Skeletal muscle cell (primary cell): ENCODE results near the gene NMD3.
"Not testable (repeated sequence)": the region's sequence is repeated elsewhere in the genome, so short reads cannot be mapped to it uniquely, and the experiment has no call there.

Experiments
- DNase-seq: peaks from one replicate; pipeline ENCODE4 v3.0.0-alpha.2; 2010; ENCODE audit warnings: low read depth
- H3K4me3 ChIP-seq: 2 replicates; pipeline ENCODE4 v1.5.1; 2011; ENCODE audit warnings: low read depth, mild to moderate bottlenecking, control low read depth, low read length, moderate library complexity

The NMD3 gene

DNA sequence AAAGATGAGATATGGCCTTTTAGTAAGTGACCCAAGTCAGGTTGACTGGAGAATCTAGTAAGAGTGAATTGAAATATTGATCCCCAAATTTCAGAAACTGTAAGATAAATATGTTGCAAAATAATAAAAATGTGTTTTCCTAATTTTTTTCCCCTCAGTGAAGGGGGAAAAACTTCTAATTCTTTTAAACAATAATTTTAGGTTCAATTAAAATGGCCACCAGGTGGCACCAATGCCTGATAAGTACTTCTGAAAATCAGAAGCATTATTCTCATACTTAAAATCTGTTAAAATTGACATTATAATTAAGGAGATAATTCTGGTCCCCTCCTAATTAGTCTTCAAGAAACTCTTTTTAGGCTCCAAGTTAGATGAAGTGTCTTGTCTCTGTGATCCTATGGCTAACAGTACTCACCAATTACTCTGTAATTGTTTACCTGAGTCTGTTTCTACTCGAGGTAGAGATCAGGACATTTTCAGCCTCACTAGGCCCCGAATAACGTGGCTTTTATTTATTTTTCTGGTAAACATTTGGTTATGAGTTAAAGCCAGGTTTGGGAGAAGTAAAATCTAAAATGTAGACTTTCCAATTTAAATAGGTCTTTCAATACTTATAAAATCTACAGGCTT, 52.6 kb downstream of the NMD3 start:
- H3K4me3 ChIP-seq = no peak overlapping the region
- no peak for DNase-seq

- DNase-seq = no peak
- H3K4me3 ChIP-seq = no peak overlapping the region
Measured at GRCh38 chr3:161274691-161275298, 53.7 kb downstream of the NMD3 start.

DNA sequence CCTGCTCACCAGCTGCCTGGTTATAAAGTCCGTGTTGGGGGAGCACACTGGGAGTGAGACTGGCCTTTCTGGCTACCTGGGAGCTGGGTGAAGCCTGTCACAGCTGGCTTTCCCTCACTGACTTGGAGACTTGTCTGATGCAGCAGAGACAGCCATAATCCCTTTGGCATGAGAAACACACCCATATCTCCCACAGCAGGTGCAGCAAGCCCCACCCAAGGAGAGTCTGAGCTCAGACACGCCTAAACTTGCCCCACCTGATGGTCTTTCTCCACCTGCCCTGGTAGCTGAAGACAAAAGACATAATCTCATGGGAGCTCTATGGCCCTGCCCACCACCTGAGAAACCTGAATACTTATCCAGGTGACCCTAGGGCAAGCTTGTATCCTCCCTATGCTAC, 54.8 kb downstream of the NMD3 start:
- DNase-seq = no peak

DNA sequence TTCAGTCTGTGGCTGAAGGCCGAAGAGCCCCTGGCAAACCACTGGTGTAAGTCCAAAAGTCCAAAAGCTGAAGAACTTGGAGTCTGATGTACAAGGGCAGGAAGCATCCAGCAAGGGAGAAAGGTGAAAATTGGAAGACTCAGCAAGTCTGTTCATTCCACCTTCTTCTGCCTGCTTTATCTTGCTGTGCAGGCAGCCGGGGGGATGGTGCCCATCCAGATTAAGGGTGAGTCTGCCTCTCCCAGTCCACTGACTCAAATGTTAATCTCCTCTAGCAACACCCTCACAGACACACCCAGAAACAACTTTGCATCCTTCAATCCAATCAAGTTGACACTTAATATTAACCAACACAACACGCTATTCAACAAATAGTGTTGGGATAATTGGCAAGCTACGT, 61.3 kb downstream of the NMD3 start:
- DNase-seq = not testable (repeated sequence)

More for the DNA sequence above, 54.8 kb downstream of the NMD3 start:
- no peak overlapping the region for H3K4me3 ChIP-seq

GRCh38 chr3:161284989-161285388, 63.9 kb downstream of the NMD3 start:
- H3K4me3 ChIP-seq = no peak overlapping the region
- DNase-seq = no peak

More for the DNA sequence above, 61.3 kb downstream of the NMD3 start:
- H3K4me3 ChIP-seq = not testable (repeated sequence)

- no peak for DNase-seq
- no peak overlapping the region for H3K4me3 ChIP-seq
Measured at GRCh38 chr3:161289174-161289573, 68.1 kb downstream of the NMD3 start.

DNA sequence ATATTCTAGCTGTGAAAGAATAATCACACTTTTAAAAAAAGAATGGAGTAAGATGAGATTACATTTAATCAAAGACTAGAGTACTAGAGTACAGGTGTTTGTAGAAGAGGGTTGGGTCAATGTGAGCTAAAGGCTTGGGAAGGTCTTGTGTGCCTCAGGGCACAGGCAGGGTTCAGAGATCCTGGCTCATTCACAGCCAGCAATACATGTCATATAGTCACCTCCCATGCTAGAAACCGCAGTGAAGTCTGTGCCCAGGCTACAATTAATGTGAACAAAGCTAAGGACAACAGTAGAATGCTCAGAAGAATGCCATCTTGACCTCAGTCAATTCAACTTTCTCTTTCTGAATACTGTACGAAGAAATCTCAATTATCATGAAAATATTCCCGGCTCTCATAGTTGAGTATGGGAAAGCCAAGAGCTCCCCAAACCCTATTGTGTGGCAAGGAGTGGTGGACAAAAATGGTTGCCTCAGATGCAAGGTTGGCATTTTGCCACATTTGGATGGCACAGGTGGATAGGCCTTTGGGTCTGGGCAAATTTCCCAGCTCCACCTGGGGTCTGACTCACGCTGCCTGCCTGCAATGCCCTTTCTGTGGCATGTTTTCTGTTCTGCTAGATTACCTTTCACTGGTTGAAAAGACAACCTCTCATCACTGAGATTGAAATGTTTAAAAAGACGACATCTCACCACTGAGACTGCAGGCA, 70.2 kb downstream of the NMD3 start:
- H3K4me3 ChIP-seq = no peak overlapping the region
- DNase-seq = no peak

GRCh38 chr3:161293381-161293780, 72.3 kb downstream of the NMD3 start:
- H3K4me3 ChIP-seq = no peak overlapping the region
- DNase-seq = no peak

DNA sequence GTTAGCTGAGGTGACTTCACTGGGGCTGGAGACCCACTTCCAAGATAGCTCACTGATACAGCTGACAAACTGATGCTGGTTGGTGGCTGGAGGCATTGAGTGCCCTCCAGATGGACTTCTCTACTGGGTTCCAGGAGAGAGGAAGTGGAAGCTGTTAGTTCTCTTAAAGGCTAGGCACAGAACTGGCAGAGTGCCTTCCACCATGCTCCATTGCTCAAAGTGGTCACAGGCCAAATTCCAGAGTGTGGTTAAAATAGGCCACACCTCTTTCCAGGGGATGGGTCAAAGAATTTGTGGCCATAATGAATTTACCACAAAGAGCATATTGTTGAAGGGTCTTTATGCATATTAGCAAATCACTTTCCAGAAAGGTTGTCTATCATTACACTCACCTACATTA, 74.2 kb downstream of the NMD3 start:
- DNase-seq = no peak
- no peak overlapping the region for H3K4me3 ChIP-seq

DNA sequence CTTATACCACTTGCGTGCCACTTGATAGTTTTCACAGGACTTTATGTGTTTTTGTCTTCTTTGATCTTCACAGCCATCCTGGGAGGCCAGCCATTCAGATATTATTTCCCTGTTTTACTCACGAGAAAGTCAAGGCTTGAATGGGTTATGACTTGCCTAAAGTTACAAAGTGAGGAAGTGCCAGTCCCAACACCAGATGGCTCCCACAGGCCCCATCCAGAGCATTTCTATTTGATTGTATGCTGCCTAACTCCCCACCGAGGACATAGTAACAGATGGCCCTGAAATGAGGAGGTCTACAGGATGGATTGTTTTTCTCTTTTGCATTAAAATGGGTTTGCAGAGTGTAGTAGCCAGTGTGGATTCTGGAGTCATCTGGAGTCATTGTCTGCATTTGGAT, 75.7 kb downstream of the NMD3 start:
- H3K4me3 ChIP-seq = no peak overlapping the region
- no peak for DNase-seq
